AG04450 (cell line): ENCODE measurements around the gene BMP7. TPM values are rescaled to one million over a fixed set of nuclear protein-coding genes. Genes with fewer than 3 reads are reported as not detected.

Experiments
- CTCF ChIA-PET: fragments of 300-600, 350-600 bp; formaldehyde crosslinking; extraction: SDS; loops from one replicate; lab custom pipeline; 2022; ENCODE audit warnings: antibody characterized with exemption, inconsistent platforms; lab: Charles Lee
- POLR2A ChIA-PET: fragments of 350-600 bp; formaldehyde crosslinking; extraction: SDS; loops from one replicate; lab custom pipeline; 2021; ENCODE audit warnings: antibody characterized with exemption, inconsistent platforms; lab: Yijun Ruan, JAX
- DNase-seq: peaks from one replicate; pipeline ENCODE4 v3.0.0-alpha.2; 2011; ENCODE audit warnings: low read depth, low spot score
- H3K27ac ChIP-seq: one replicate; pipeline ENCODE4 v1.5.1; 2012; ENCODE audit warnings: low read depth, low read length, control low read depth
- H3K27me3 ChIP-seq: one replicate; pipeline ENCODE4 v1.6.0; 2012; ENCODE audit warnings: low read length; ENCODE audit not compliant: control insufficient read depth, insufficient read depth
- H3K4me3 ChIP-seq: 2 replicates; pipeline ENCODE4 v1.5.1; 2011; ENCODE audit warnings: mild to moderate bottlenecking, low read depth, low read length, control low read depth
- H3K9me3 ChIP-seq: 2 replicates; pipeline ENCODE4 v1.5.1; 2012; ENCODE audit warnings: low read length; ENCODE audit not compliant: control insufficient read depth, insufficient read depth
- CTCF ChIP-seq: IDR thresholded peaks from 2 replicates; pipeline ENCODE4 v1.5.1; 2011; ENCODE audit warnings: low read depth, low read length, control low read depth, inconsistent platforms
- polyA plus RNA-seq: library from polyadenylated mRNA; depleted of rRNA; stranded (reverse); fragments of >200 nt; gene quantifications from 2 replicates; pipeline ENCODE4 v1.2.3, GENCODE V29; 2011

BMP7 gene
- polyA plus RNA-seq, 1 experiment, result not detected

DNA sequence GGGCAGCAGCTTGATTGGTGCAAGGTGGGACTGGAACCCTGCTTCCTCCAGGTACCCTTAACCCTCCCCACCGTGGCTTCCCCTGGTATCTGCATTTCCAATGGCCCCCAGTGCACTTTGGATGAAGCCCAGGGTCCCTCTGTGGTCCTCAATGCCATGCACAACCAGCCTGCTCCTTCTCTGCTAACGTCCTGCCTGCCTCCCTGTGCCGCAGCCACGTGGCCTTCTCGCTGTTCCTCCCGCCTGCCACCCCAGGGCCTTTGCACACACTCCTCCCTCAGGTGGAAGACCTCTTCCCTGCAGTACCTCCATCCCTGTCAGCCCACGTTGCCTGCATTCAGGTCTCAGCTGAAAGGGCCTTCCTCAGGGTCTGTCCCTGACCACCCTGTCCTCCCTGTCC lies 101.6 kb downstream of the BMP7 start:
- no peak for DNase-seq
- Histone ChIP-seq H3K4me3 (no peak overlapping the region), H3K27ac (no peak overlapping the region), H3K27me3 (no peaks in the 10 kb centered on the region), H3K9me3 (peaks cover 47% of the 10 kb centered on the region)
- TF ChIP-seq CTCF, result no peak
- ChIA-PET CTCF (no interaction called here), POLR2A (no interaction called here)

DNA sequence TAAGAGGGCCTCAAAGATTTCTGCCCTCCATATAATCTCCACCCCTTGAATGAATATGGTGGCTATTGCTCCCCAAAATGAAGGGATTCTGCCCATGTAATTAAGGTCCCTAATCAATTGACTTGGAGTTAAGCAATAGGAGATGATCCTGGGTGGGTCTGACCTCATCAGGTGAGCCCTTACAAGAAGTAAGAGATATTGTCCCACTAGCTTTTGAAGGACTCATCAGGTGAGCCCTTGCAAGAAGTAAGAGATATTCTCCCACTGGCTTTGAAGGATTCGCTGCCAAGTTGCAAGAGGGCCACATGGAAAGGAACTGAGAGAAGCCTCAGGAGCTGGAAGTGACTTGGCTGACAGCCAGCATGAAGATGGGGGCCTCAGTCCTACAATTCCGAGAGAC lies 103.4 kb downstream of the BMP7 start:
- TF ChIP-seq CTCF, result no peak
- ChIA-PET CTCF (no interaction called here), POLR2A (no interaction called here)
- Histone ChIP-seq H3K27ac (no peak overlapping the region), H3K9me3 (peaks cover 47% of the 10 kb centered on the region), H3K4me3 (no peak overlapping the region), H3K27me3 (no peaks in the 10 kb centered on the region)
- DNase-seq, result no peak

DNA sequence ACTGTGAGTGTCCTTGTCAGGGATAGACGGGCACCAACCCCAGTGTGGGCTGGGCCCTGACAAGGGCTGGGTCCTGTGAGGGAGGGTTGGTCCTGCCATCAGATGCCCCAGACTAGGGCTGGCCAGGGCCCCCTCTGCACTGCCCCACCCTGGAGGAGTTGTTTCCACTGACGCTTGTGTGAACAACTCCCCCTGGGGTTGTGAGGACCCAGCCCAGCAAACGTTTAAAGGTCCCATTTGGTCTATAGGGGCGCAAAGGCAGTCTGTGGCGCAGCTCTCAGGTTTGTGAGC lies 104.1 kb downstream of the BMP7 start:
- TF ChIP-seq CTCF, result no peak
- Histone ChIP-seq H3K4me3 (no peak overlapping the region), H3K9me3 (peaks cover 42% of the 10 kb centered on the region), H3K27me3 (no peaks in the 10 kb centered on the region), H3K27ac (no peak overlapping the region)
- DNase-seq, result no peak
- CTCF ChIA-PET, result no interaction called here
- POLR2A ChIA-PET, result no interaction called here

DNA sequence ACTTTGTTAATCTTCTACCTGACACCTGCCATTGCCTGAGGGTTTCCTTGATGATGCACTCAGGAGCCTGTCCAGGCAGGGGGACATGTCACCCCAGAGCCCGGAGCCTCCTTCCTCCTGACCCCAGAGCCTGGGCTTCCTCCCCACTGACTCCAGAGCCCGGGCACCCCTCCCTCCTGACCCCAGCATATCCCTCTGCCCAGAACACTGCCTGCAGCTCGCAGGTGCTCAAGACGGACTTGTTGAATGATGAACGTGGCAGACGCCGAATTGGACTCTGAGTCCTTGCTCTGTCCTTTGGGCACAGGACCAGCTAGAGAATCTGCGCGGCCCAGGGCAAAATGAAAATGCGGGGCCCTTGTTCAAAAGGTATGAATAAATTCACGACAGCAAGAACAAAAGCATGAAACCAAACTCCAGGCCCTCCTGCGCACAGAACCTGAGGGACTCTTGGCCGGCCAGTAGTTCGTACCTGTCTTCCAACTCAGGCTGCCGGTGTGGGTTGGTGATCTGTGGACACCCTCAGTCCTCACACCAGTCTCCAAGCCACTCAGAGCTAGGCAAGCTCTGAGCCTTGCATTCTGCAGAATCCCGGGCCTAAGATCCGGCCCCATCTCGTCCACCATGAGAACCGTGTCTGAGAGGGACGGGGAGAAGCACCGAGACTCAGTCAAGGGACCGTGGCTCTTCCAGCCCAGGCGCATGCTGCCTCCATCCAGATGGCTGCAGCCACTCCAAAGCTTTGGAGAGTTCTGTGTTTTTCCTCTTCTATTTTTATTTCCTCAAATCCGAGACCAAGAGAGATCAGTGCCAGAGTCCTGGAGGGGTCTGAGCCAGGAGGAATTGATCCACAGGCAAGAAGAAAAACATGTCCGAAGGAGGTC lies 104.7 kb downstream of the BMP7 start:
- no peaks in the 10 kb centered on the region for H3K27me3 ChIP-seq
- POLR2A ChIA-PET, result no interaction called here
- CTCF ChIA-PET, result no interaction called here
- TF ChIP-seq CTCF, result no peak
- DNase-seq, result no peak
- H3K4me3 ChIP-seq, result no peak overlapping the region
- no peak overlapping the region for H3K27ac ChIP-seq
- H3K9me3 ChIP-seq, result peaks cover 43% of the 10 kb centered on the region

- Histone ChIP-seq H3K27ac (no peak overlapping the region), H3K9me3 (peaks cover 44% of the 10 kb centered on the region), H3K4me3 (no peak overlapping the region), H3K27me3 (no peaks in the 10 kb centered on the region)
- no peak for TF ChIP-seq CTCF
- DNase-seq, result no peak
- ChIA-PET CTCF (no interaction called here), POLR2A (no interaction called here)
Measured at GRCh38 chr20:57160985-57161384, 105.5 kb downstream of the BMP7 start.
